ENCODE measurements around the gene BCL7B.
"Not testable (repeated sequence)": the region's sequence is repeated elsewhere in the genome, so short reads cannot be mapped to it uniquely, and the experiment has no call there.

BCL7B gene

DNA sequence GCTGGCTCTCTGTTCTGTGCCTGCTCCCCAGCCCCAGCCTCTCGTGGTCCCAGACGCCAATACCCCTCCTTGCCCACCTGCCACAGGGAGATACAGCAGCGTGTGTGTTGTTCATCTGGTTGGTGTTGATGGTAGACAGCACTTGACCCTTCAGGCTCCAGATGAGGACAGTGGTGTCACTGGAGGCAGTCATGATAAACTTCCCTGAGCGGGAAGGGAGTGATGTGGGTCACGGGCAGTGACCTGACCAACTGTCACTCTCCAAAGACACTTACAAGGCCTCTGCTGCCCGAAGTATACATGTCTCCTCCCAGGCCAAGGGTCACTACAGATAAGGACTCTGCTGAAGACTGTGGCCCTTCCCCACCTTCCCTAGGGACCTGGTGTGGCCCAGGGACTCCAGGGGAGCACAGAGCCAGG lies 15.3 kb upstream of the BCL7B start:
- no peak for DNase-seq (ENCODE audit: low read depth in 2 of 2)

- no peak for DNase-seq (ENCODE audit: low read depth in 2 of 2)
Measured at GRCh38 chr7:73570977-73571376, 13.5 kb upstream of the BCL7B start.

DNA sequence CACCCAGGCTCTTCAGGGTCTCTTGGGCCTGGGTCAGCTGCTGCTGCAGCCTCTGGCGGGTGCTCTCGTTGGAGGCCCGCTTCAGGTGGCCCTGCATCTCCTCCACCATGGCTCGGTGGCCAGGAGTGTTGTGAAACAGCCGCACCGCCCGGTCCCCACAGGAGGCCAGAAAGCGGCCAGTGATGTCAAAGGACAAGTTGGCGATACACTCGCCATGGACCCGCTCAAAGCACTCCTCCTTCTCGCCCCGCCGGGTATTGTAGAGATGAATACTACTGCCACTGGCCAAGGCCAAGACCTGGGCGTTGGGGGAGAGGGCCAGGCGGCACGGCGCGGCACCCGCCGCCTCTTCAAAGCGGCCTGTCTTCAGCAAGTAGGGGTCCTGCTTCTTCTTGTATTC lies 13.0 kb upstream of the BCL7B start:
- no peak for DNase-seq (ENCODE audit: low read depth in 2 of 2)

GRCh38 chr7:73569042-73569608 lies 11.6 kb upstream of the BCL7B start:
- no peak for DNase-seq (ENCODE audit: low read depth in 2 of 2)

GRCh38 chr7:73567846-73568685 lies 10.6 kb upstream of the BCL7B start:
- DNase-seq (ENCODE audit: low read depth in 2 of 2): no peak

- no peak for DNase-seq (ENCODE audit: low read depth in 2 of 2)
Measured at GRCh38 chr7:73567140-73567539, 9.7 kb upstream of the BCL7B start.

DNA sequence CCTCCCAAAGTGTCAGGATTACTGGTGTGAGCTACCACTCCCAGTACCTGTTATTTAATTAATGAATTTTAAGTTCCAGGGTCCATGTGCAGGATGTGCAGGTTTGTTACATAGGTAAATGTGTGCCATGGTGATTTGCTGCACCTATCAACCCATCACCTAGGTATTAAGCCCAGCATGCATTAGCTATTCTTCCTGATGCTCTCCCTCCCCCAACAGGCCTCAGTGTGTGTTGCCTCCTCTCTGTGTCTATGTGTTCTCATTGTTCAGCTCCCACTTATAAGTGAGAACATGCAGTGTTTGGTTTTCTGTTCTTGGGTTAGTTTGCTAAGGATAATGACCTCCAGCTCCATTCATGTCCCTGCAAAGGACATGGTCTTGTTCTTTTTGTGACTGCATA lies 8.9 kb upstream of the BCL7B start:
- not testable (repeated sequence) for DNase-seq (ENCODE audit: low read depth in 2 of 2)

DNA sequence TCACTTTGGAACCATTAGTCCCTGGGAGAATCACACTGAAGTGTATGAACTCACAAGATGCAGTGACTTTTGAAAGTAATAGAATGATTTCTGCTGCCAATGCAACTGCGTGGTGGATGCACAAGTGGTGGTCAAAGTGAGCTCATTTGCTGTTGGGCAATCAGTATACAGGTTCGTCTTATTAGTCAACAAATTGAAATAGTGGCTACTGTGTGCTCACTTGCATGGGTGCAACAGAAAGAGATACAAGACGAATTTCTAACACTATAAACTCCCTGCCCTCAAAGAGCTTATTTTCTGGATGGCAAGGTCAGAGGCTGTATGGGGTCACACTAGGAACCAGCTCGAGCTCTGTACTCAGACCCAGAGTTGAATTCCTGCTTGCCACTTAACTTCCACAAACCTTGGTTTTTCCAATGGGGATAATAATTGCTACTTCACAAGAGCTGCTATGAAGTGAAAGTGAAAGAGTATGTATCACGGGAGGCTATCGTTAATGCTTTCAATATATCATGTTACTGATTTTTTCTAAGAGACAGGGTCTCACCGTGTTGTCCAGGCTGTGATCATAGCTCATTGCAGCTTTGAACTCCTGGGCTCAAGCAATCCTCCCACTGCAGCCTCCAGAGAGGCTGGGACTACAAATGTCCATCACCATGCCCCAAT lies 8.3 kb upstream of the BCL7B start:
- no peak for DNase-seq (ENCODE audit: low read depth in 2 of 2)

- no peak for DNase-seq (ENCODE audit: low read depth in 2 of 2)
Measured at GRCh38 chr7:73560109-73560835, 2.8 kb upstream of the BCL7B start.

- DNase-seq (ENCODE audit: low read depth in 2 of 2): peak; percentile 81 to 89
Measured at GRCh38 chr7:73557108-73557396, 438 bp downstream of the BCL7B start.

DNA sequence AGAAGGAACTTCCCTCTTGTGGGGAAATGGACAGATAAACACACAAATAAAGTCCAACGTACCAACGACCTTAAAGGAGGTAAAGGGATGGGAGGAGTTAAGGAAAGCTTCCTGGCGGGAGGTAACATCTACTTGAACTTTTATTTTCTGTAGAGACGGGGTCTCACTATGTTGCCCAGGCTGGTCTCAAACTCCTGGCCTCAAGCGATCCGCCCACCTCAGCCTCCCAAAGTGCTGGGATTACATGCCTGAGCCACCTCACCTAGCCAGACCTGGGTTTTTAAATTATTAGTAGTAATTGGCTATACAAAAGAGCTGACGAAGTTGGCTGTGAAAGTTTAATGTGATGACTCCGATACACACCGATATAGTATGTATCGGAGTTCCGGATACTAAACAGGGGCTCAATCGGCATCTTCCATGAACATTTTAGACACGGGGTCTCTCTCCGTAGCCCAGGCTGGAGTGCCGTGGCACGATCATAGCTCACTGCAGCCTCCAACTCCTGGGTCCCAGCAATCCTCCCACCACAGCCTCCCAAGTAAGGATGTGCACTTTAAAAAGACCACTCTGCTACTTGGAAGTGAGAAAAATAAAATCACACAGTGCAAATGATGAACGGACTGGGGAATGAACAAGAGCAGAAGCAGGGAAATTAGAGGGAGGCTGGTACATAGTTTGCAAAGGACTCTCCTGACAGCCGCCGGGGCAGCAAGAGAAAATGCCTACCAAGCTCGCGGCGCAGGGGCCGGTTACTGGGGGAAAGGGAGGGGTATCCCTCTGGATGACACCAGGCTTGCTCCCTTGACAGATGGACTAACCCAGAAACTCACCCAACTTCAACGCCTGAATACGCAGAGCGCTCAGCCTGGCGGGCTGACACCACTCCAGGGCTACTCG lies 1.0 kb downstream of the BCL7B start:
- DNase-seq (ENCODE audit: low read depth in 2 of 2): no peak

GRCh38 chr7:73555411-73555982 lies 2.0 kb downstream of the BCL7B start:
- no peak for DNase-seq (ENCODE audit: low read depth in 2 of 2)

- DNase-seq (ENCODE audit: low read depth in 2 of 2): not testable (repeated sequence)
Measured at GRCh38 chr7:73550093-73550492, 7.4 kb downstream of the BCL7B start.

GRCh38 chr7:73549176-73549575 lies 8.3 kb downstream of the BCL7B start:
- DNase-seq (ENCODE audit: low read depth in 2 of 2): no peak

GRCh38 chr7:73547841-73548240 lies 9.6 kb downstream of the BCL7B start:
- DNase-seq (ENCODE audit: low read depth in 2 of 2): no peak

- no peak for DNase-seq (ENCODE audit: low read depth in 2 of 2)
Measured at GRCh38 chr7:73544678-73545077, 12.8 kb downstream of the BCL7B start.

- no peak for DNase-seq (ENCODE audit: low read depth in 2 of 2)
Measured at GRCh38 chr7:73541722-73542121, 15.8 kb downstream of the BCL7B start.

GRCh38 chr7:73539709-73540108 lies 17.8 kb downstream of the BCL7B start:
- DNase-seq (ENCODE audit: low read depth in 2 of 2): no peak

DNA sequence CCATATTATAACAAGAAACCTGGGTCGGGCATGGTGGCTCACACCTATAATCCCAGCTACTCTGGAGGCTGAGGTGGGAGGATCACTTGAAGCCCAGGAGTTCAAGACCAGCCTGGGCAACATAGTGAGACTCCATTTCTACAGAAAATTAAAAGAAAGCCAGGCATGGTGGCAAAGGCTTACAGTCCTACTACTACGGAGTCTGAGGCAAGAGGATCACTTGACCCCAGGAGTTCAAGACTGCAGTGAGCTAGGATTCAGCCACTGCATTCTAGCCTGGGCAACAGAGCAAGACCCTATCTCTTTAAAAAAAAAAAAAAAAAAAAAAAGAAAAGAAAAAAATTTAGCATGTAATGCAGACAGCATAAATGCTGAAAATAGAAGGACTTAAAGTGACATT lies 19.0 kb downstream of the BCL7B start:
- not testable (repeated sequence) for DNase-seq (ENCODE audit: low read depth in 2 of 2)

DNA sequence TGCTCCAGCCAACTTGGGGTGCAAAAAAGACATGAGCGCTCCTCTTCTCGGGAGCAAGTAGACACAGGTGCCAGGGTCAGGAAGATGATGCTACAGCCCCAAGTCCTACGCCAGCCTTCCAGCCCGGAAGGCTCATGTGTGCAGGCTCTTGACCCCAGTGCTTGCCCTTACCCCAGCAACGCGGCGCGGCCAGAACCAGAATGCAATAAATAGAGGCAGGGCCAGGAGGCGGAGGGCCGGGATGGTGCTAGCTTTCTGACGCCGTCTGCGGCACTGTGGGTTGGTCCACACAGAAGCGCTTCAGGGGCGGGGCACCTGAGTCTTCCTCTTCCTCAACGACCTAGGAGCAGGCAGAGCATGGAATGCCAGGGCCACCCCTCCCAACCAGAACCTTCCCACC lies 20.4 kb downstream of the BCL7B start:
- no peak for DNase-seq (ENCODE audit: low read depth in 2 of 2)

GRCh38 chr7:73536479-73536878 lies 21.0 kb downstream of the BCL7B start:
- DNase-seq (ENCODE audit: low read depth in 2 of 2): no peak
